Breast epithelium (tissue), 4 donors: ENCODE data around the gene ZNF394. TPM values are rescaled to one million over a fixed set of nuclear protein-coding genes. Genes with fewer than 3 reads are reported as not detected.
A peak's percentile ranks its signal among the peaks of the same experiment; 100 is the strongest.

Experiments
- DNase-seq, 2 donors: peaks; one replicate each; pipeline ENCODE4 v3.0.0-alpha.2; 2019; ENCODE audit warnings: low spot score in 2 of 2
- H3K27ac ChIP-seq, 2 donors: fragments of 200-600 bp; sonication (generic) in 1 of 2; one replicate each; pipeline ENCODE4 v1.5.1; 2016 to 2019; ENCODE audit warnings: mild to moderate bottlenecking in 1 of 2
- H3K27me3 ChIP-seq, 2 donors: fragments of 200-600 bp; sonication (generic) in 1 of 2; one replicate each; pipeline versions ENCODE4 v1.5.1 to v1.6.0; 2017 to 2019; ENCODE audit warnings: control low read depth in 1 of 2, mild to moderate bottlenecking in 1 of 2
- H3K36me3 ChIP-seq: fragments of 200-600 bp; one replicate; pipeline ENCODE4 v1.5.1; 2019
- H3K4me1 ChIP-seq, 2 donors: fragments of 200-600 bp; sonication (generic); one replicate each; pipeline ENCODE4 v1.5.1; 2016 to 2019; ENCODE audit warnings: control low read depth in 1 of 2
- H3K4me3 ChIP-seq, 3 donors: fragments of 200-600 bp; sonication (generic); 1 replicate in 2 of 3; 2 replicates in 1 of 3; pipeline ENCODE4 v1.5.1; 2016 to 2019; ENCODE audit warnings: mild to moderate bottlenecking in 3 of 3, moderate library complexity in 2 of 3
- H3K9me3 ChIP-seq, 2 donors: fragments of 200-600 bp; sonication (generic) in 1 of 2; one replicate each; pipeline ENCODE4 v1.5.1; 2016 to 2019; ENCODE audit warnings: control low read depth in 1 of 2
- CTCF ChIP-seq, 3 donors: fragments of 450-650 bp; IDR thresholded peaks; one replicate each; pipeline ENCODE4 v1.5.1; 2016 to 2017; ENCODE audit warnings: antibody characterized with exemption in 3 of 3, mild to moderate bottlenecking in 3 of 3, moderate library complexity in 3 of 3
- POLR2A ChIP-seq: fragments of 450-650 bp; IDR thresholded peaks from one replicate; pipeline ENCODE4 v1.6.1; 2016; ENCODE audit warnings: antibody characterized with exemption, mild to moderate bottlenecking, moderate library complexity
- POLR2AphosphoS5 ChIP-seq, 3 donors: sonication (generic); formaldehyde crosslinking; IDR thresholded peaks; one replicate each; pipeline ENCODE4 v1.6.1; 2017; ENCODE audit warnings: antibody characterized with exemption in 3 of 3
- intact Hi-C: fragments of 100-400 bp; cut with DNase I; formaldehyde crosslinking; loops from one replicate; pipeline ENCODE4 v1.15.1; 2023; ENCODE audit warnings: low total_unique reads
- total RNA-seq, 3 donors: library from RNA; depleted of rRNA; stranded (reverse); fragments of >200 nt; gene quantifications; one replicate each; pipeline ENCODE4 v1.1.0, GENCODE V29; 2016

Gene ZNF394
- total RNA-seq, 3 donors from 2014 or later, result 42.2 to 58.7 (median 58.3) TPM

GRCh38 chr7:99500637-99501009 is 542 bp upstream of the ZNF394 start:
- intact Hi-C loops, result no loop called here
- Histone ChIP-seq H3K9me3 (no peaks in the 10 kb centered on the region), H3K4me3 (peak overlapping the region; percentile 76 to 98 (median 87)), H3K4me1 (peaks cover 0 to 15% of the 10 kb centered on the region in 2 donors), H3K36me3 (no peaks in the 10 kb centered on the region), H3K27ac (peak overlapping the region; percentile 96 to 98), H3K27me3 (no peaks in the 10 kb centered on the region)
- no peak for DNase-seq
- TF ChIP-seq POLR2AphosphoS5 (IDR thresholded peaks at IDR 0.05) (no peak), POLR2A (no peak), CTCF (IDR thresholded peaks at IDR 0.05) (no peak)

- TF ChIP-seq CTCF (IDR thresholded peaks at IDR 0.05), result no peak
- no peak for TF ChIP-seq POLR2A
- no peak for TF ChIP-seq POLR2AphosphoS5 (IDR thresholded peaks at IDR 0.05)
- peaks cover 0 to 15% of the 10 kb centered on the region in 2 donors for H3K4me1 ChIP-seq
These were observed 735 bp downstream of the ZNF394 start for GRCh38 chr7:99499371-99499720.

GRCh38 chr7:99498546-99498944 is 1.5 kb downstream of the ZNF394 start:
- Histone ChIP-seq H3K36me3 (peaks cover 10% of the 10 kb centered on the region), H3K27ac (peak overlapping the region in 1 of 2 donors; percentile 98), H3K4me1 (peaks cover 0 to 15% of the 10 kb centered on the region in 2 donors), H3K27me3 (no peaks in the 10 kb centered on the region), H3K4me3 (peak overlapping the region; percentile 76 to 98 (median 87)), H3K9me3 (peaks cover 13 to 16% of the 10 kb centered on the region in 2 donors)
- intact Hi-C loops, result no loop called here
- DNase-seq, result no peak
- TF ChIP-seq POLR2A (no peak), CTCF (IDR thresholded peaks at IDR 0.05) (no peak), POLR2AphosphoS5 (IDR thresholded peaks at IDR 0.05) (no peak)

More at GRCh38 chr7:99499371-99499720, 735 bp downstream of the ZNF394 start:
- Histone ChIP-seq H3K4me3 (peak overlapping the region; percentile 76 to 98 (median 87)), H3K27me3 (no peaks in the 10 kb centered on the region), H3K9me3 (peaks cover 5 to 8% of the 10 kb centered on the region in 2 donors), H3K27ac (peak overlapping the region; percentile 96 to 98), H3K36me3 (peaks cover 2% of the 10 kb centered on the region)
- no peak for DNase-seq
- intact Hi-C loops, result no loop called here

- H3K27ac ChIP-seq, result no peak overlapping the region
- TF ChIP-seq POLR2AphosphoS5 (IDR thresholded peaks at IDR 0.05) (no peak), CTCF (IDR thresholded peaks at IDR 0.05) (no peak), POLR2A (no peak)
- H3K9me3 ChIP-seq, result peaks cover 18 to 22% of the 10 kb centered on the region in 2 donors
- peaks cover 16% of the 10 kb centered on the region for H3K36me3 ChIP-seq
- H3K4me1 ChIP-seq, result peaks cover 0 to 15% of the 10 kb centered on the region in 2 donors
- intact Hi-C loops, result no loop called here
- H3K27me3 ChIP-seq, result no peaks in the 10 kb centered on the region
- peak overlapping the region; percentile 76 to 98 (median 87) for H3K4me3 ChIP-seq
- no peak for DNase-seq
These were observed 2.1 kb downstream of the ZNF394 start for GRCh38 chr7:99497766-99498545.

- H3K27me3 ChIP-seq, result no peaks in the 10 kb centered on the region
- H3K4me3 ChIP-seq, result peak overlapping the region in 1 of 3 donors; percentile 22
- no peak overlapping the region for H3K27ac ChIP-seq
- intact Hi-C loops, result no loop called here
- H3K4me1 ChIP-seq, result peaks cover 0 to 9% of the 10 kb centered on the region in 2 donors
- DNase-seq, result no peak
- H3K36me3 ChIP-seq, result peaks cover 18% of the 10 kb centered on the region
- no peak for TF ChIP-seq POLR2AphosphoS5 (IDR thresholded peaks at IDR 0.05)
- TF ChIP-seq CTCF (IDR thresholded peaks at IDR 0.05), result no peak
- no peak for TF ChIP-seq POLR2A
- H3K9me3 ChIP-seq, result peaks cover 22 to 29% of the 10 kb centered on the region in 2 donors
These were observed 6.3 kb downstream of the ZNF394 start for GRCh38 chr7:99493823-99494222.
